Measurements from ENCODE around the gene CCDC174.

The CCDC174 gene

GRCh38 chr3:14717307-14717706 is 65.7 kb downstream of the CCDC174 start:
- Mint-ChIP-seq H3K4me1 (peaks cover 9% of the 10 kb centered on the region), H3K9me3 (peaks cover 12% of the 10 kb centered on the region), H3K4me3 (no peak overlapping the region), H3K27ac (no peak overlapping the region), H3K27me3 (ENCODE audit: low read depth, poor library complexity) (peaks cover 43% of the 10 kb centered on the region), H3K36me3 (ENCODE audit: low read depth) (no peaks in the 10 kb centered on the region)
- DNase-seq = no peak
- TF ChIP-seq CTCF (IDR thresholded peaks at IDR 0.05) = no peak

DNA sequence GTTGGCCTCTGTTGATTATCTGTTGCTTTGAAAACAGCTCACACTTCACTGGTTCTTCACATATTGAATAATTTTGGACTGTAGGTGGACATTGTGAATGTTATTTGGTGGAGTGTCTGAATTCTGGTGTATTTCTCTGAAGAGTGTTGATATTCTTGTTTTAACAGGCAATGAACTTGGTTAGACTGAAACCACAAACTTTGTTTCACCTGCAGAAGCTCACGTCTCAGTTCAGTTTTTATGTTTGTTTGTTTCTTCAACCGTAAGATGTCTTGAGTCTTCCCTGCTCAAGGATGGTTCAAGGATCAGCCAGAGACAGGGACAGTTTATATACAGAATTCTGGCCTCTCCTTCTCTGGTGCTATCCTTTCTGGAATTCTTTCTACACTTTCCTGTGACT is 67.0 kb downstream of the CCDC174 start:
- no peak for DNase-seq
- Mint-ChIP-seq H3K27ac (no peak overlapping the region), H3K36me3 (ENCODE audit: low read depth) (no peaks in the 10 kb centered on the region), H3K4me3 (no peak overlapping the region), H3K9me3 (peaks cover under 1% of the 10 kb centered on the region), H3K27me3 (ENCODE audit: low read depth, poor library complexity) (peaks cover 40% of the 10 kb centered on the region), H3K4me1 (peaks cover 9% of the 10 kb centered on the region)
- no peak for TF ChIP-seq CTCF (IDR thresholded peaks at IDR 0.05)

DNA sequence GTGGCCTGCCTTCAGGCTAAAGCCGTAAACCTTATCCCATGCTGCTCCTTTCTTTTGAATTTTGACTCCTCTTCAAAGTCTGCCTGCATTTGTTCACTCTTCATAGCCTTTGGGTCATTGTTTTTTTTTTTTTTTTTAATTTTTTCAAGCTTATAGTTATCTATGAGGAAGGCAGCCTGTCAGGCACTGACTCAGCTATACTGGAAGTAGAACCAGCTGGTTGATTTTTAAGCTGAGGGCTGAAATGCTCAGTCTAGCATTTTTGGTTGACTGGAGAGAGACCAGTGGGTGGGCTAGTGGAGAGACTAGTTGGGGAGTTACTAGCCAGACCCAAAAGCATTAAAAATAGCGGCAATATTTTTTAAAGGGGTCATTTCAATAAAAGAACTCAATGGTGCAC is 67.4 kb downstream of the CCDC174 start:
- peaks cover 9% of the 10 kb centered on the region for H3K4me1 Mint-ChIP-seq
- no peak for DNase-seq
- no peaks in the 10 kb centered on the region for H3K9me3 Mint-ChIP-seq
- no peaks in the 10 kb centered on the region for H3K36me3 Mint-ChIP-seq (ENCODE audit: low read depth)
- no peak overlapping the region for H3K4me3 Mint-ChIP-seq
- H3K27ac Mint-ChIP-seq = no peak overlapping the region
- no peak for TF ChIP-seq CTCF (IDR thresholded peaks at IDR 0.05)
- H3K27me3 Mint-ChIP-seq (ENCODE audit: low read depth, poor library complexity) = peaks cover 37% of the 10 kb centered on the region

GRCh38 chr3:14721126-14721864 is 69.7 kb downstream of the CCDC174 start:
- Mint-ChIP-seq H3K9me3 (no peaks in the 10 kb centered on the region), H3K27me3 (ENCODE audit: low read depth, poor library complexity) (peaks cover 26% of the 10 kb centered on the region), H3K4me3 (no peak overlapping the region), H3K36me3 (ENCODE audit: low read depth) (no peaks in the 10 kb centered on the region), H3K4me1 (peaks cover 32% of the 10 kb centered on the region), H3K27ac (no peak overlapping the region)
- TF ChIP-seq CTCF (IDR thresholded peaks at IDR 0.05) = no peak
- no peak for DNase-seq
